ENCODE data around the gene RNF5.
"Not testable (repeated sequence)": the region's sequence is repeated elsewhere in the genome, so short reads cannot be mapped to it uniquely, and the experiment has no call there.

The RNF5 gene

DNA sequence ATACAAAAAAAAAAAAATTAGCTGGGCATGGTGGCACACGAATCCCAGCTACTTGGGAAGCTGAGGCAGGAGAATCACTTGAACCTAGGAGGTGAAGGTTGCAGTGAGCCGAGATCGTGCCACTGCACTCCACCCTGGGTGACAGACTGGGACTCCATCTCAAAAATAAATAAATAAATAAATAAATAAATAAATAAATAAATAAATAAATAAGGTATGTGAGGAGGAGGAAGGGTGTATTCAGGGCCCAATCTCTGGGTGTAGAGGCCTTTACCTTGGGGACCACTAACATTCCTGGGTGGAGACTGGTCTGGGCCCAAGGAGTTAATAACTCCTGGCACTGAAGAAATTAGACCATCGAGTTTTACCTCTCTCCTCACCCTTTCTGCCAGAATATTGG lies 33.2 kb downstream of the RNF5 start:
- not testable (repeated sequence) for DNase-seq

DNA sequence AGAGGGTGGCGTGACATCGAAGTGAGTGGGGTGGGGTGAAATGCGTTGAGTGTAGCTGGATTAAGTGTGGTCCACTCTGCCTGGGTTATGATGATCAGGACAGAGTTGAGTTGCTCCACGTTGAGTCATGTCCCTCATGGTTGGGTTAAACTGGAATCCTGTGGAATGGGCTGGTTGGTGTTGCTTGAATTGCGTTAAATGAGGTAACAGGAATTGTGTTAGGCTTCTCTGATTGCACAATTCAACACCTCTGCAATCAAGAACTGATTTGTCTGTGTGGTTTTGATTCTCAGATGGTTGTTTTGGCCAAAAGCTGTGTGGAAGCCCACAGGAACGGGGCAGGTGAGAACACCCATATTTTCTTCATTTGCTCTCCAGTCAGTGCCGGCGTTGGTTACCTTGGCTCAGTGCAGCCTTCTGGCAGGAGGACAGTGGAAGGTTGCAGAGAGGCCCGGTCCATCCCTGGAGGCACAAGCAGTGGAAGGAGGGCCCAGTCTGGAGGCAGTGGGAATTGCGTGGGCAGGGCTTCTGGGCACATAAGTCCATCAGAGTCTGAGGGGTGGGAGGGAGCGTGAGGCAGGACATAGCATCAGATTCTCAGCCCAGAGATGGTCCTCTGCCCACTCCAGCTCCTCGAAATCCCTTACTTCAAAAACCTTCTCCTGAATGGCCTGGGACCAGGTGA lies 34.0 kb downstream of the RNF5 start:
- no peak for DNase-seq

- DNase-seq: no peak
Measured at GRCh38 chr6:32213649-32214048, 35.4 kb downstream of the RNF5 start.

DNA sequence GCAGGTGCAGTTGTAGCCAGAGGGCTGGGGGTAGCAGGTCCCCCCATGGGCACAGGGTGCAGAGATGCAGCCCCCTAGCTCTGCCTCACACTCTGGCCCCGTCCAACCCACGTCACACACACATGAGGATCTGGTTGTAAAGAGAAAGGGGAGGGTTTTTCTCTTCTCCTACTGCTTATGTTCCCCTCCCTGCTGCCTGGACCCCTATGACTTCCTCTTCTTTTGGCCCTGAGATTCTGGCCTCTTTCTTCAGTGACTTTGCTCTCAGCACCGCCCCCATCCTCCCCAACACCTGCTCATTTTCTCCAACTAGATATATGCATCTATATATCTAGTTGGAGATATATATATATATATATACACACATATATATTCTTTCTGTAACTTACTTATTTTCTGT lies 35.9 kb downstream of the RNF5 start:
- no peak for DNase-seq

DNA sequence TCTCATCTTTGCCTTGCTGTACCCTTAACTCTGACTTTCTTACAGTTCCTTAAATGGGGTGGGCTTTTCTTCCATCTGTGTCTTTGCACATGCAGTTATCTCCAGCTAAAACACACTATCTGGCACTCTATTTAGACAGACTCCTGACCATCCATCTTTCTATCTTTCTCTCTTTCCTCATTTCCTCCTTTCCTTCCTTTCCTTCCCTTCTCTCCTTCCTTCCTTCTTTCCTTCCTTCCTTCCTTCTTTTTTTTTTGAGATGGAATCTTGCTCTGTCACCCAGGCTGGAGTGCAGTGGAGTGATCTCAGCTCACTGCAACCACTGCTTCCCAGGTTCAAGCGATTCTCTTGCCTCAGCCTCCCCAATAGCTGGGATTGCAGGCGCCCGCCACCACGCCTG lies 37.4 kb downstream of the RNF5 start:
- no peak for DNase-seq

GRCh38 chr6:32216285-32216684 lies 38.1 kb downstream of the RNF5 start:
- no peak for DNase-seq

GRCh38 chr6:32216998-32217397 lies 38.8 kb downstream of the RNF5 start:
- DNase-seq: no peak

DNA sequence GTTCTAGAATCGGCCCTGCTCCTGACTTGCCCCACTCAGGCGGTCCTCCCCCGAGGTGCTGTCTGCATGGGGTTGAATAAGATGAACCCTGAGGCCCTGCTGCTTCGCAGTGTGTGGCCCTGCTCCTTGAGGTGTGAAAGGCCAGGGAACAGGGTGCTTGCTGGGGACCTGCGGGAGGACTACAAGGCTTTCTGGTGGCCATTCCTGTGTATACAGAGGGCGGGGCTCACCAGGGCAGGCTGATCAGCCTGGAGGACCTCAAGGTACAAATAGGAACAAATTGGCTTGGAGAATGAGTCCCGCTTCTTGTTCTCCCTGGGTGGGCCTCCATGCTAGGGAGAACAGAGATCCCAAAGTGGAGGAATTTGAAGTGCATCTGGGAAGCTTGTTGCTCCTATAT lies 40.0 kb downstream of the RNF5 start:
- DNase-seq: no peak

DNA sequence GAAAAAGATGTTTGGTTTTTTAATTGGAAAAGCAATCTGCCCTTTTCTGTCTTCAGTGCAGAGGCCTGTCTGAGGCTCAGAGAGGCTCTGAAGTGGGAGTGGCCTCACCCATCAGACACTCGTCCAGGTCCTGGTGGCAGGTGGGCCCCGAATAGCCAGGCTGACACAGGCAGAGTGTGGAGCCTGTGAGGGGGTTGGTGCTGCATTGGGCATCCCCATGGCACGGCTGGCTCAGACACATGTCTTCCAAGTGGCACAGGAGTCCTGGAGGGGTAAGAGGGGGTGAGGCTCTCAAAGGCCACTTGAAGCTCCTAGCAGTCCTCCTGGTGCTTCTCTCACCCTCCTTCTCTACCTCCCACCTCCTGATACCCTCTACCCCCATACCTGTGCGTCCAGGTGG lies 41.8 kb downstream of the RNF5 start:
- no peak for DNase-seq

DNA sequence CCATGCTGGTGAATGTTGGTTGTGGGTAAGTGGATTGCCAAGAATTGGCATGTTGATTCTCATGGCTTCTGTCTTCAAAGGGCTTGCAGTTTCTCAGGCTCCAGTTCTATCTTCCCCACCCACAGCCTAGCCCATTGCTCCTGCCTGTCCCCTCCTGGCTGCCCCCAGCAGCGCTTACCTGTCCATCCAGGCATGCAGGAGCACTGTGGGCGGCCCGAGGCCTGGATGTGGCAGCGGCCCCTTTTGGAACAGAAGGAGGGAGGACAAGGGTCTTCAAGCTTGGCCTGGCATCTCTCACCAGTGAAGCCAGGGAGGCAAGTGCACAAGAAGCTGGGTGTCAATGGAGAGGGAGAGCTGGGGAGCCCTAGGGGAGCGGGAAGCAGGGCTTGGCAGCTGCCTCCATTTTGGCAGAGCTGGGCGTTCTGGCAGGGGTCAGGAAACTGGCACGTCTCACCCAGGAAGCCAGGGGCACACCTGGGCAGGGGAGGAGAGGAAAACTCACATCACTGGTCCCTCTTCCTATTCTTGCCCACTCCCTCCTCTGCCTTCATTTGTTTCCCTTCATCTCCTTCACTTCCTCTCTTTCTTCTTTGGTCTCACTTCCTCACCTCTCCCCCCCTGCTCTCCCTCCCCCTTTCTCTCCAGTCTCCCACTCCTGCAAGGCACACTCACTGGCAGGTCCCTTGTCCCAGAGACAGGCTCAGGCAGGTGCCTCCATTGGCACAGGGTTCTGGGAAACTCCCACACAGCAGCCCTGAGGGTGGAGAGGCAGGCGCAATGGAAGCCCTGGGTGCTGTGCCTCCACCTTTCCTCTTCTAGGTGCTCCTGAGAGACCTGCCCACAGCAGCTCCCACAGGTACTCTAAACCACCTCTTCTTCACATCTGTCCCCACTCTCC lies 44.4 kb downstream of the RNF5 start:
- no peak for DNase-seq

DNA sequence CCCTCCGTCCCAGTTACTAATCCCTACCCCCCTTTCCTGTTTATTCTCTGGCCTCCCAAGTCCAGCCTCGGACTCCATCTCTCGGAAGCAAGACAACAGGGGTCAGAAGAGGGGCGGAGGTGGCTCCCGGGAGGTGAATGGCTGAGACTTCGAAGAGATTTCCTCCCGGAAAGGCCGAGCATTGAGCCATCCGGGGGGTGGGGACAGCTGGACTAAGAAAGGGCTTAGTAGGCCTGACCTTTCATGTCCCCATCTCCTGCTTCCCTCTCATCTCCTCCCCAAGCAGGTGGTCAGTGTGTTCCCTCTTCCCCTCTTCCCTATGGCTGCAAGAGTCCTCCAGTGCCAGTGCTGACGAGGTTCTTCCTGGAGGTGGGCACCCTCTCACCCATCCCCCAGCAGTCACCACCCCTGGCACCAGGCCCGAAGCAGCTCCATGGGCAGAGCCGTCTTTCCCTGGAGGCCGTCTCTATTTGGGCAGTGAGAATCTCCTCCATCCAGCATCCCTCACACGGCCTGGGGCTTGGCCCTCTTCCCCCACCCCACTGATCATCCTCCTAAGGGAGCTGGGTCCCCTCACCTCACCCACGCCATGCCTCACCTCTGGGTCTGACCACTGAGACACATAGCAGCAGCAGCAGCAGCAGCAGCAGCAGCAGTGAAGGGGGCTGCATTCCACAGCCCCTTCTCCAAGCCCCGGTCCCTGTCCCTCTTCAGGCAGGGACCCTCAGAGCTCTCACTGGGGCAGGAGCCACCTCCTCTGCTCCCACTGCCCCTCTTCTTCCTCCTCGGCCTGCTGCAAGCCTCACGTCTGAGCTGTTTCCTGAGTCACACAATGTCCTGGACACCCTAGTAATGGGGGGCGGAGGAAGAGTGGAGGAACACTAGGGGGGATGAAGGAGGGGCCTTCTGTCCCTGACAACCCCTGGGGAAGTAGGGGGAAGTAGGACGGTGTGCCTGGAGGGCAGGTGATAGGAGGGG lies 45.3 kb downstream of the RNF5 start, which contains the start of gene NOTCH4:
Gene NOTCH4, minus strand, starts transcription at position 810 of the 978 bp plus-strand sequence. Its CDS starts 139 bp downstream, at position 671.
- no peak for DNase-seq

DNA sequence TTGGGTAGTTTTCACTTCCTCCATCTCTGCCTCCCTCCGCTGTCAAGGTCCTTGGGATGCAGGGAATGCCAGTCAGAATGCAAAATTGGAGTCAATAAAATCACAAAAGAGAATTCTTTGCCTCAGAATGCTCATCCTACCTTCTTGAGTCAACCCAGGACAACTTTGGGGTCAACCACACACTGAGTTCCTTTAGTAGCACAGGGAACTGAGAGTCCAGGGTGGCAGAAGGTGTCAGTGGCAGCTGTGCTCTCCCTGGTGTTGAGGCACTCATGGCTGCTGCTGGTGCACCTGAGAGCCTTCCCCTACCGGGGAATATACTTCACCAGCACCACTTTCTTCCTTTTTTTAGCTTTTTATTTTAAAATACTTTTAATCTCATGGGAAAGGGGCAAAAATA lies 46.5 kb downstream of the RNF5 start:
- DNase-seq: no peak

DNA sequence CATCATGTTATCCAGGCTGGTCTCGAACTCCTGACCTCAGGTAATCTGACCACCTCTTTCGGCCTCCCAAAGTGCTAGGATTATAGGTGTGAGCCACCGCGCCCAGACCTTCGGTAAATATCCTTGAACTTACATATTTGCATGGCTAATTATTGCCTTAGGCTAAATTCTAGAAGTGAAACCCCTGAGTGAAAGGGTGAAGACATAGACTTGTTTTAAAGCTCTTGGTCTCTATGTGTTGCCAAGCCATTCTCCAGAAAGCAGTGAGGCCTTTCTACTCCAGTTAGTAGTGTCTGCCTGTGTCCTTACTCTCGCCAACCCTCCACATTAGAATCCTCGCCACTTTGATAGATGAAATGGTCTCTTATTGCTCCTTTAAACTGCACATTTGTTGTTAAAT lies 48.2 kb downstream of the RNF5 start:
- DNase-seq: no peak
